GM23338 (cell line): ENCODE measurements around the gene DAB1. TPM values are rescaled to one million over a fixed set of nuclear protein-coding genes. Genes with fewer than 3 reads are reported as not detected.

ENCODE experiments used
- ATAC-seq: fragments of 200-7000 bp; cut with Tn5 transposase; 3 replicates; pipeline ENCODE4 v1.9.1; 2020
- DNase-seq: peaks from one replicate; pipeline ENCODE4 v3.0.0-alpha.2; 2015; ENCODE audit warnings: low spot score
- H2AFZ ChIP-seq: fragments of 200-600 bp; sonication (generic); 2 replicates; pipeline ENCODE4 v1.8.0; 2016; ENCODE audit warnings: antibody characterized with exemption, mild to moderate bottlenecking, moderate library complexity
- H3F3A ChIP-seq: fragments of 200-600 bp; sonication (generic); replicated peaks from 2 replicates; pipeline ENCODE4 v1.8.0; 2017; ENCODE audit warnings: antibody characterized with exemption, mixed run types, low read depth
- H3K27ac ChIP-seq: fragments of 200-600 bp; sonication (generic); 2 replicates; pipeline ENCODE4 v1.6.1; 2016; ENCODE audit warnings: low read depth
- H3K27me3 ChIP-seq: fragments of 200-600 bp; sonication (generic); 2 replicates; pipeline ENCODE4 v1.8.0; 2016; ENCODE audit warnings: mild to moderate bottlenecking, mixed run types, moderate library complexity; ENCODE audit not compliant: insufficient read depth
- H3K36me3 ChIP-seq: fragments of 200-600 bp; sonication (generic); 2 replicates; pipeline ENCODE4 v1.8.0; 2016; ENCODE audit warnings: mild to moderate bottlenecking; ENCODE audit not compliant: insufficient read depth
- H3K4me1 ChIP-seq: fragments of 200-600 bp; sonication (generic); 2 replicates; pipeline ENCODE4 v1.8.0; 2016; ENCODE audit warnings: mild to moderate bottlenecking, moderate library complexity; ENCODE audit not compliant: insufficient read depth
- H3K4me2 ChIP-seq: fragments of 200-600 bp; sonication (generic); 2 replicates; pipeline ENCODE4 v1.7.1; 2017; ENCODE audit warnings: mixed run types
- H3K4me3 ChIP-seq: fragments of 200-600 bp; sonication (generic); 2 replicates; pipeline ENCODE4 v1.6.1; 2016; ENCODE audit warnings: mixed run types
- H3K79me2 ChIP-seq: fragments of 200-600 bp; sonication (generic); replicated peaks from 2 replicates; pipeline ENCODE4 v1.8.0; 2017; ENCODE audit warnings: mild to moderate bottlenecking; ENCODE audit not compliant: insufficient read depth
- H3K9me2 ChIP-seq: fragments of 200-600 bp; sonication (generic); 2 replicates; pipeline ENCODE4 v1.8.0; 2017; ENCODE audit not compliant: insufficient read depth
- H4K20me1 ChIP-seq: fragments of 200-600 bp; sonication (generic); replicated peaks from 2 replicates; pipeline ENCODE4 v1.8.0; 2017; ENCODE audit warnings: mild to moderate bottlenecking; ENCODE audit not compliant: insufficient read depth
- H3K27ac Mint-ChIP-seq: 2 replicates; pipeline ENCODE4 v1.8.0; 2020; ENCODE audit warnings: inconsistent platforms, mild to moderate bottlenecking, moderate library complexity, mixed read lengths
- H3K27me3 Mint-ChIP-seq: 3 replicates; pipeline ENCODE4 v1.8.0; 2022; ENCODE audit warnings: low read depth, mild to moderate bottlenecking, moderate library complexity, mixed read lengths, inconsistent platforms; ENCODE audit not compliant: insufficient read depth, poor library complexity
- H3K36me3 Mint-ChIP-seq: 3 replicates; pipeline ENCODE4 v1.8.0; 2021; ENCODE audit warnings: low read depth, mild to moderate bottlenecking, inconsistent platforms, moderate library complexity, mixed read lengths
- H3K4me1 Mint-ChIP-seq: 3 replicates; pipeline ENCODE4 v1.8.0; 2020; ENCODE audit warnings: mild to moderate bottlenecking, inconsistent platforms, mixed read lengths
- H3K4me3 Mint-ChIP-seq: 3 replicates; pipeline ENCODE4 v1.8.0; 2021; ENCODE audit warnings: moderate library complexity, mild to moderate bottlenecking, inconsistent platforms, mixed read lengths
- H3K9me3 Mint-ChIP-seq: 3 replicates; pipeline ENCODE4 v1.8.0; 2020; ENCODE audit warnings: moderate library complexity, mild to moderate bottlenecking, inconsistent platforms, mixed read lengths
- CREB1 ChIP-seq: fragments of 250-450 bp; sonication (Bioruptor Pico); IDR thresholded peaks from 2 replicates; pipeline ENCODE4 v1.5.0; 2020; ENCODE audit warnings: low read depth, mild to moderate bottlenecking, moderate library complexity
- EZH2 ChIP-seq: fragments of 200-600 bp; sonication (generic); IDR thresholded peaks from one replicate; pipeline ENCODE4 v1.8.0; 2017; ENCODE audit warnings: antibody characterized with exemption, mild to moderate bottlenecking, low read depth; ENCODE audit not compliant: unreplicated experiment
- EZH2phosphoT487 ChIP-seq: fragments of 200-600 bp; sonication (generic); IDR thresholded peaks from one replicate; pipeline ENCODE4 v1.8.1; 2018; ENCODE audit warnings: antibody characterized with exemption; ENCODE audit not compliant: unreplicated experiment
- JUNB ChIP-seq: IDR thresholded peaks from one replicate; pipeline ENCODE4 v1.6.1; 2016; ENCODE audit warnings: antibody characterized with exemption; ENCODE audit not compliant: unreplicated experiment
- NANOG ChIP-seq: IDR thresholded peaks from 2 replicates; pipeline ENCODE4 v1.6.1; 2016; ENCODE audit warnings: antibody characterized with exemption, borderline replicate concordance
- POLR2AphosphoS5 ChIP-seq: IDR thresholded peaks from 2 replicates; pipeline ENCODE4 v1.6.1; 2016; ENCODE audit warnings: antibody characterized with exemption, low read depth
- STAT1 ChIP-seq: IDR thresholded peaks from one replicate; pipeline ENCODE4 v1.6.1; 2016; ENCODE audit warnings: antibody characterized with exemption; ENCODE audit not compliant: unreplicated experiment
- ZNF114 ChIP-seq: fragments of 250-450 bp; sonication (Bioruptor Pico); IDR thresholded peaks from 2 replicates; pipeline ENCODE4 v1.5.0; 2020; ENCODE audit warnings: mild to moderate bottlenecking, moderate library complexity
- ZNF331 ChIP-seq: fragments of 250-450 bp; sonication (Bioruptor Pico); IDR thresholded peaks from 2 replicates; pipeline ENCODE4 v1.5.0; 2020; ENCODE audit warnings: low read depth, mild to moderate bottlenecking, moderate library complexity
- polyA plus RNA-seq: library from polyadenylated mRNA; unstranded; fragments of >200 nt; fragmentation: Nextera tagmentation; extraction: Ambion mirVana; gene quantifications from 2 replicates; pipeline ENCODE4 v1.2.1, GENCODE V29; 2016
- total RNA-seq: library from RNA; depleted of rRNA; stranded (reverse); fragments of >200 nt; shearing (Covaris generic); gene quantifications from 2 replicates; pipeline ENCODE4 v1.2.3, GENCODE V29; 2014
- TF ChIP-seq, protein P1 (sequence below): IDR thresholded peaks from one replicate; pipeline ENCODE4 v1.6.1; 2018; ENCODE audit warnings: antibody characterized with exemption; ENCODE audit not compliant: unreplicated experiment
- TF ChIP-seq, protein P2 (sequence below), 2 experiments: fragments of 200-600 bp in 1 of 2; sonication (generic) in 1 of 2; conservative IDR thresholded peaks; 2 replicates each; pipeline versions ENCODE4 v1.5.1 to v1.6.1; 2016 to 2017; ENCODE audit warnings: antibody characterized with exemption in 2 of 2, low read depth in 2 of 2, mild to moderate bottlenecking in 2 of 2, moderate library complexity in 1 of 2
- TF ChIP-seq, protein P3 (sequence below): IDR thresholded peaks from 2 replicates; pipeline ENCODE4 v1.6.1; 2016; ENCODE audit warnings: antibody characterized with exemption

Gene DAB1
- total and polyA plus RNA-seq, 2 experiments from 2014 or later: 12.8 to 14.5 TPM

DNA sequence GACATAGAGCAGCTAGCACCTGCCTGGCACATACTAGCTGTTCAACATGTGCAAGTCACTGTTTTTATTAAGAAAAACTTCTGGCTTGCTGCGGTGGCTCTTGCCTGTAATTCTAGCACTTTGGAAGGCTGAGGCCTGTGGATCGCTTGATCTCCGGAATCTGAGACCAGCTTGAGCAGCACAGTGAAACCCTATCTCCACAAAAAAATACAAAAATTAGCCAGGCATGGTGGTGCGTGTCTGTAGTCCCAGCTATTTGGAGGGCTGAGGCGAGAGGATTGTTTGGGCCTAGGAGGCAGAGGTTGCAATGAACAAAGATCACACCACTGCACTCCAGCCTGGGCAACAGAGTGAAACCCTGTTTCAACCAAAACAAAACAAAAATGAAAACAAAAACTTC, 430.4 kb downstream of the DAB1 start:
- H3K36me3 ChIP-seq: no peaks in the 10 kb centered on the region
- Mint-ChIP-seq H3K4me1 (peaks cover 13% of the 10 kb centered on the region), H3K9me3 (no peaks in the 10 kb centered on the region), H3K27me3 (no peaks in the 10 kb centered on the region), H3K36me3 (no peaks in the 10 kb centered on the region), H3K4me3 (no peak overlapping the region), H3K27ac (no peak overlapping the region)
- peak; percentile 3 for DNase-seq
- H3K27me3 ChIP-seq: no peaks in the 10 kb centered on the region
- H2AFZ ChIP-seq: no peak overlapping the region
- H3K79me2 ChIP-seq: no peaks in the 10 kb centered on the region
- peak; percentile 45; the same call in 2 of the 3 replicates for ATAC-seq
- no peaks in the 10 kb centered on the region for H3F3A ChIP-seq
- H3K4me2 ChIP-seq: no peak overlapping the region
- H3K27ac ChIP-seq: no peak overlapping the region
- no peaks in the 10 kb centered on the region for H4K20me1 ChIP-seq
- peaks cover 12% of the 10 kb centered on the region; the same call in 1 of the 2 replicates for H3K4me1 ChIP-seq
- no peaks in the 10 kb centered on the region for H3K9me2 ChIP-seq
- TF ChIP-seq EZH2 (no peak), ZNF114 (CRISPR knock-in tag) (no peak), EZH2phosphoT487 (no peak), JUNB (no peak), NANOG (no peak), POLR2AphosphoS5 (no peak), CREB1 (CRISPR knock-in tag) (no peak)
- TF ChIP-seq, protein P1, sequence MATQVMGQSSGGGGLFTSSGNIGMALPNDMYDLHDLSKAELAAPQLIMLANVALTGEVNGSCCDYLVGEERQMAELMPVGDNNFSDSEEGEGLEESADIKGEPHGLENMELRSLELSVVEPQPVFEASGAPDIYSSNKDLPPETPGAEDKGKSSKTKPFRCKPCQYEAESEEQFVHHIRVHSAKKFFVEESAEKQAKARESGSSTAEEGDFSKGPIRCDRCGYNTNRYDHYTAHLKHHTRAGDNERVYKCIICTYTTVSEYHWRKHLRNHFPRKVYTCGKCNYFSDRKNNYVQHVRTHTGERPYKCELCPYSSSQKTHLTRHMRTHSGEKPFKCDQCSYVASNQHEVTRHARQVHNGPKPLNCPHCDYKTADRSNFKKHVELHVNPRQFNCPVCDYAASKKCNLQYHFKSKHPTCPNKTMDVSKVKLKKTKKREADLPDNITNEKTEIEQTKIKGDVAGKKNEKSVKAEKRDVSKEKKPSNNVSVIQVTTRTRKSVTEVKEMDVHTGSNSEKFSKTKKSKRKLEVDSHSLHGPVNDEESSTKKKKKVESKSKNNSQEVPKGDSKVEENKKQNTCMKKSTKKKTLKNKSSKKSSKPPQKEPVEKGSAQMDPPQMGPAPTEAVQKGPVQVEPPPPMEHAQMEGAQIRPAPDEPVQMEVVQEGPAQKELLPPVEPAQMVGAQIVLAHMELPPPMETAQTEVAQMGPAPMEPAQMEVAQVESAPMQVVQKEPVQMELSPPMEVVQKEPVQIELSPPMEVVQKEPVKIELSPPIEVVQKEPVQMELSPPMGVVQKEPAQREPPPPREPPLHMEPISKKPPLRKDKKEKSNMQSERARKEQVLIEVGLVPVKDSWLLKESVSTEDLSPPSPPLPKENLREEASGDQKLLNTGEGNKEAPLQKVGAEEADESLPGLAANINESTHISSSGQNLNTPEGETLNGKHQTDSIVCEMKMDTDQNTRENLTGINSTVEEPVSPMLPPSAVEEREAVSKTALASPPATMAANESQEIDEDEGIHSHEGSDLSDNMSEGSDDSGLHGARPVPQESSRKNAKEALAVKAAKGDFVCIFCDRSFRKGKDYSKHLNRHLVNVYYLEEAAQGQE: no peak
- H3K4me3 ChIP-seq: no peak overlapping the region

DNA sequence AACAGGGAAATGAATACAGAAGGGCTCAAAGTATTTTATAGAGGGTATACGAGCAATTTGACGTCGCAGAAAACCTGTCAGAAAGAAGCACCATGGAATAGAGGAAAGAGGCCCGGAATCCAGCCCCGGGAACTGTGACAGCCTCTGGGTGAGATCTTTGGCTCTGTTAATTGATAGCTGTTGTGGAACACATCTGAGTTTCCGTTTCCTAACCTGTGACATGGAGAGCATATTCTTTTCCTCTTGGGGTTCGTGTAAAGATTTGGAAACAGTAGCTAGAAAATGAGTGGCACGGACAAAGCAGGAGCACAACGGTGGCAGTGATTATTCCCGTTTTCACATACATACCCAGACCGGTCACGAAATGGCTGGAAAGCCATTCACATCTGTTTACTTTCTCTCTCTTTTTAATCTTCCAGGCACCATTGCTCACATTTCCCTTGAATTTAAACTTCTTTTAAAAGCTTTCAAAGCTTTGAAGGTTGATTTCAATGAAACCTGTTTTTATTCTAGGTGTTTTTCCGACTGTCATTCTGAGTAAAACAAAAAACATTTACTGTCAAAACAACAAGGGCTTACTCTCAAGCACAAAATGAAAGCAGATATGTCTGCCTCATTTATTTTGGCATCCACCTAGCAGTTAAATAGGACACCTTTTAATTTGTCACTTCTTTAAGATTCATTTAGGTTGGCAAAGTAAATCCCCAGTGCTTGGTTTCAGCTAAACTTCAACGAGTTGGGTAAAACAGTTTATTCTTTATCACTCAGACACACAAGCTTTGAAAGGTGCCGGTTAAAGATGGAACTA, 431.3 kb downstream of the DAB1 start:
- TF ChIP-seq, protein P2, sequence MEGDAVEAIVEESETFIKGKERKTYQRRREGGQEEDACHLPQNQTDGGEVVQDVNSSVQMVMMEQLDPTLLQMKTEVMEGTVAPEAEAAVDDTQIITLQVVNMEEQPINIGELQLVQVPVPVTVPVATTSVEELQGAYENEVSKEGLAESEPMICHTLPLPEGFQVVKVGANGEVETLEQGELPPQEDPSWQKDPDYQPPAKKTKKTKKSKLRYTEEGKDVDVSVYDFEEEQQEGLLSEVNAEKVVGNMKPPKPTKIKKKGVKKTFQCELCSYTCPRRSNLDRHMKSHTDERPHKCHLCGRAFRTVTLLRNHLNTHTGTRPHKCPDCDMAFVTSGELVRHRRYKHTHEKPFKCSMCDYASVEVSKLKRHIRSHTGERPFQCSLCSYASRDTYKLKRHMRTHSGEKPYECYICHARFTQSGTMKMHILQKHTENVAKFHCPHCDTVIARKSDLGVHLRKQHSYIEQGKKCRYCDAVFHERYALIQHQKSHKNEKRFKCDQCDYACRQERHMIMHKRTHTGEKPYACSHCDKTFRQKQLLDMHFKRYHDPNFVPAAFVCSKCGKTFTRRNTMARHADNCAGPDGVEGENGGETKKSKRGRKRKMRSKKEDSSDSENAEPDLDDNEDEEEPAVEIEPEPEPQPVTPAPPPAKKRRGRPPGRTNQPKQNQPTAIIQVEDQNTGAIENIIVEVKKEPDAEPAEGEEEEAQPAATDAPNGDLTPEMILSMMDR (conservative IDR thresholded peaks at IDR 0.05; ENCODE audit: low read depth in 2 of 2): no peak
- TF ChIP-seq, protein P3, sequence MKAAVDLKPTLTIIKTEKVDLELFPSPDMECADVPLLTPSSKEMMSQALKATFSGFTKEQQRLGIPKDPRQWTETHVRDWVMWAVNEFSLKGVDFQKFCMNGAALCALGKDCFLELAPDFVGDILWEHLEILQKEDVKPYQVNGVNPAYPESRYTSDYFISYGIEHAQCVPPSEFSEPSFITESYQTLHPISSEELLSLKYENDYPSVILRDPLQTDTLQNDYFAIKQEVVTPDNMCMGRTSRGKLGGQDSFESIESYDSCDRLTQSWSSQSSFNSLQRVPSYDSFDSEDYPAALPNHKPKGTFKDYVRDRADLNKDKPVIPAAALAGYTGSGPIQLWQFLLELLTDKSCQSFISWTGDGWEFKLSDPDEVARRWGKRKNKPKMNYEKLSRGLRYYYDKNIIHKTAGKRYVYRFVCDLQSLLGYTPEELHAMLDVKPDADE: no peak
- TF ChIP-seq ZNF114 (CRISPR knock-in tag): no peak
- no peak for TF ChIP-seq STAT1
- no peak for TF ChIP-seq POLR2AphosphoS5
- no peak for TF ChIP-seq CREB1 (CRISPR knock-in tag)
- no peak for TF ChIP-seq ZNF331 (CRISPR knock-in tag)
- TF ChIP-seq EZH2phosphoT487: no peak
- Mint-ChIP-seq H3K27ac (no peak overlapping the region), H3K36me3 (no peaks in the 10 kb centered on the region), H3K4me1 (peaks cover 13% of the 10 kb centered on the region), H3K4me3 (no peak overlapping the region), H3K9me3 (no peaks in the 10 kb centered on the region), H3K27me3 (no peaks in the 10 kb centered on the region)
- Histone ChIP-seq H3K27ac (no peak overlapping the region), H3K27me3 (no peaks in the 10 kb centered on the region), H3K79me2 (no peaks in the 10 kb centered on the region), H4K20me1 (no peaks in the 10 kb centered on the region), H3F3A (no peaks in the 10 kb centered on the region), H3K36me3 (no peaks in the 10 kb centered on the region), H3K9me2 (no peaks in the 10 kb centered on the region), H3K4me2 (no peak overlapping the region), H3K4me1 (peaks cover 12% of the 10 kb centered on the region; the same call in 1 of the 2 replicates), H3K4me3 (no peak overlapping the region), H2AFZ (no peak overlapping the region)
- DNase-seq (no peak), ATAC-seq (no peak)
